ENCODE measurements around the gene GRAMD1A. TPM values are rescaled to one million over a fixed set of nuclear protein-coding genes. Genes with fewer than 3 reads are reported as not detected.

The GRAMD1A gene
- total and polyA plus RNA-seq, 9 of the 15 experiments (the other 6 are each of a cell fraction or from before 2014, with no cell fraction given): 1.4 to 63.8 (median 38.5) TPM

DNA sequence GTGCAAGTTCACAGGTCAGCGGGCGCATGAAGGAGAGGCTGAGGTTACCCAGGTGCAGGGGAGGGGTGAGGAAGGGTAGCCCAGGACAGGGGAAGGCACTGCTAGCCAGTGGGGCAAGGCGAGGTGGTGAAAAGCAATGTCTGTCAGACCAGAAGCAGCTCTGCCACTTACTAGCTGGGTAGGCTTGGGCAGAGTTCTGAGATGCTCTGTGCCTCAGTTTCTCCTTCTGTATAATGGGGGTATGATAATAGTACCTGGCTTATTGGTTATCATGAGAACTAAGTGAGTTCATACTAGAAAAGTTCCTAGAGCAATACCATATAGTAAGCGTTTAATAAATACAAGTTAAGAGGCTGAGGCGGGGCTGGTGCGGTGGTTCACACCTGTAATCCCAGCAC is 15.8 kb downstream of the GRAMD1A start:
- H3K4me1 ChIP-seq (replicated peaks in 1 of 2; ENCODE audit: control insufficient read depth in 2 of 2, insufficient read depth in 2 of 2, low read length in 2 of 2): peaks cover 0 to 22% of the 10 kb centered on the region in 2 experiments; a peak in 2 of 5 replicates
- no peaks in the 10 kb centered on the region for H3K9me3 ChIP-seq (replicated peaks; ENCODE audit: control insufficient read depth, insufficient read depth, low read depth, low read length)
- H3K9me1 ChIP-seq (ENCODE audit: control insufficient read depth, insufficient read depth, low read length): peaks cover 4% of the 10 kb centered on the region
- POLR2A ChIA-PET: interaction anchor here (0.6 to 3.9 kb wide), 2 partner anchors 10 to 11 kb away, joined by 4 to 18 read pairs; no protein-coding TSS in a partner anchor
- no peak for DNase-seq (ENCODE audit: extremely low read depth in 1 of 4, low spot score in 3 of 4)
- WGBS (ENCODE audit: insufficient coverage, low coverage, missing lambda C conversion rate): 89% methylated on average over 6 of the region's 6 CpGs
- H3K27ac ChIP-seq (ENCODE audit: extremely low read depth, low read depth, low read length): no peak overlapping the region
- H3K79me2 ChIP-seq (ENCODE audit: control insufficient read depth, insufficient read depth, low read length): no peaks in the 10 kb centered on the region
- FAIRE-seq: no peak
- no peak for ATAC-seq
- H3K4me3 ChIP-seq: no peak overlapping the region
- CTCF ChIA-PET (ENCODE audit: low intra/inter-chr PET ratio): no interaction called here
- intact Hi-C loops (cut with micrococcal nuclease): no loop called here
- H4K20me1 ChIP-seq (replicated peaks; ENCODE audit: control insufficient read depth, insufficient read depth, low read length): no peaks in the 10 kb centered on the region
- peaks cover 93% of the 10 kb centered on the region for H3K36me3 ChIP-seq (ENCODE audit: control insufficient read depth, insufficient read depth, low read length)
- no peak overlapping the region; a peak in 1 of 4 replicates for H3K9ac ChIP-seq (ENCODE audit: insufficient read depth in 1 of 2, low read depth in 2 of 2, low read length in 2 of 2)
- in situ Hi-C loops (cut with MboI): no loop called here
- no TSS peak for BruUV-seq (replicated peaks)
- H3K4me2 ChIP-seq (ENCODE audit: insufficient read depth, low read length): no peak overlapping the region
- H3K27me3 ChIP-seq (ENCODE audit: control insufficient read depth in 2 of 2, insufficient read depth in 2 of 2, low read length in 2 of 2): no peaks in the 10 kb centered on the region
- no peak for TF ChIP-seq TCF3 (CRISPR knock-in tag; IDR thresholded peaks at IDR 0.05)
- no peak for TF ChIP-seq RAD51 (IDR thresholded peaks at IDR 0.05; ENCODE audit: borderline replicate concordance, low read depth)
- no peak for TF ChIP-seq BRCA1 (IDR thresholded peaks at IDR 0.05)
- TF ChIP-seq BRCA1 (CRISPR knock-in tag; IDR thresholded peaks at IDR 0.05): 0 out of 2 replicates have a peak, but pooled peaks have one; percentile 10
- TF ChIP-seq HMGN3 (IDR thresholded peaks at IDR 0.05; ENCODE audit: borderline replicate concordance, extremely low read depth, insufficient read length, low read depth, low read length): no peak
- peak; percentile 52 for TF ChIP-seq RBM25 (IDR thresholded peaks at IDR 0.05; ENCODE audit: low read depth, low read length, severe bottlenecking)
- no peak overlapping the region for H2AFZ ChIP-seq (ENCODE audit: low read depth, low read length)

DNA sequence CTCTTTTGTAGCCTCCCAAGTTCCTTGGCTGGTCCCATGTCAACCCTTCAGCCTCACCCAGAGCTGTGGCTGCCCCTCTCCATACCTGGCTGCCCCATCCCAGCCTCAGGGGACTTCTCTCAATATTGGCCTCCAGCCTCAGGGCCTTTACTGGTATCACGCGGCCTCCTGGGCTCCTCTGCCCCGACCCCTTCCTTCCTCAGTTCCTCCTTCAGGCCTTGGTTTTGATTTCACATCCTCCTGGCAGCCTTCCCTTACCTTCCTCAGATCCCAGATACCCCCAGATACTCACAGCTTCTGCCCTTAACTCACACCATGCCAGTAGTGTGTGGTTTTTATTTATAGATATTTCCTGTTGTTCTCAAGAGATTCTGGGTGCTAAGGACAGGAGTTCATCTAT is 17.4 kb downstream of the GRAMD1A start:
- Histone ChIP-seq H4K20me1 (replicated peaks; ENCODE audit: control insufficient read depth, insufficient read depth, low read length) (no peaks in the 10 kb centered on the region), H3K27me3 (ENCODE audit: control insufficient read depth in 2 of 2, insufficient read depth in 2 of 2, low read length in 2 of 2) (no peaks in the 10 kb centered on the region), H3K4me3 (no peak overlapping the region), H3K4me1 (replicated peaks in 1 of 2; ENCODE audit: control insufficient read depth in 2 of 2, insufficient read depth in 2 of 2, low read length in 2 of 2) (peaks cover 0 to 18% of the 10 kb centered on the region in 2 experiments; a peak in 2 of 5 replicates), H3K4me2 (ENCODE audit: insufficient read depth, low read length) (no peak overlapping the region), H3K9me3 (replicated peaks; ENCODE audit: control insufficient read depth, insufficient read depth, low read depth, low read length) (no peaks in the 10 kb centered on the region), H3K27ac (ENCODE audit: extremely low read depth, low read depth, low read length) (no peak overlapping the region), H3K9me1 (ENCODE audit: control insufficient read depth, insufficient read depth, low read length) (peaks cover 4% of the 10 kb centered on the region), H3K9ac (ENCODE audit: insufficient read depth in 1 of 2, low read depth in 2 of 2, low read length in 2 of 2) (peak overlapping the region in 1 of 2 experiments; percentile 32; a peak in 1 of 4 replicates), H3K79me2 (ENCODE audit: control insufficient read depth, insufficient read depth, low read length) (no peaks in the 10 kb centered on the region), H3K36me3 (ENCODE audit: control insufficient read depth, insufficient read depth, low read length) (peaks cover 93% of the 10 kb centered on the region), H2AFZ (ENCODE audit: low read depth, low read length) (no peak overlapping the region)
- ChIA-PET CTCF (ENCODE audit: low intra/inter-chr PET ratio) (no interaction called here), POLR2A (interaction anchor here (3.9 kb wide), 1 partner anchor 9 kb away, joined by 18 read pairs; no protein-coding TSS in a partner anchor)
- ATAC-seq (no peak), DNase-seq (ENCODE audit: extremely low read depth in 1 of 4, low spot score in 3 of 4) (no peak), FAIRE-seq (no peak)
- TF ChIP-seq, protein P1, sequence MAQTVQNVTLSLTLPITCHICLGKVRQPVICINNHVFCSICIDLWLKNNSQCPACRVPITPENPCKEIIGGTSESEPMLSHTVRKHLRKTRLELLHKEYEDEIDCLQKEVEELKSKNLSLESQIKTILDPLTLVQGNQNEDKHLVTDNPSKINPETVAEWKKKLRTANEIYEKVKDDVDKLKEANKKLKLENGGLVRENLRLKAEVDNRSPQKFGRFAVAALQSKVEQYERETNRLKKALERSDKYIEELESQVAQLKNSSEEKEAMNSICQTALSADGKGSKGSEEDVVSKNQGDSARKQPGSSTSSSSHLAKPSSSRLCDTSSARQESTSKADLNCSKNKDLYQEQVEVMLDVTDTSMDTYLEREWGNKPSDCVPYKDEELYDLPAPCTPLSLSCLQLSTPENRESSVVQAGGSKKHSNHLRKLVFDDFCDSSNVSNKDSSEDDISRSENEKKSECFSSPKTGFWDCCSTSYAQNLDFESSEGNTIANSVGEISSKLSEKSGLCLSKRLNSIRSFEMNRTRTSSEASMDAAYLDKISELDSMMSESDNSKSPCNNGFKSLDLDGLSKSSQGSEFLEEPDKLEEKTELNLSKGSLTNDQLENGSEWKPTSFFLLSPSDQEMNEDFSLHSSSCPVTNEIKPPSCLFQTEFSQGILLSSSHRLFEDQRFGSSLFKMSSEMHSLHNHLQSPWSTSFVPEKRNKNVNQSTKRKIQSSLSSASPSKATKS (CRISPR knock-in tag; IDR thresholded peaks at IDR 0.05): no peak
- TF ChIP-seq, protein P2, sequence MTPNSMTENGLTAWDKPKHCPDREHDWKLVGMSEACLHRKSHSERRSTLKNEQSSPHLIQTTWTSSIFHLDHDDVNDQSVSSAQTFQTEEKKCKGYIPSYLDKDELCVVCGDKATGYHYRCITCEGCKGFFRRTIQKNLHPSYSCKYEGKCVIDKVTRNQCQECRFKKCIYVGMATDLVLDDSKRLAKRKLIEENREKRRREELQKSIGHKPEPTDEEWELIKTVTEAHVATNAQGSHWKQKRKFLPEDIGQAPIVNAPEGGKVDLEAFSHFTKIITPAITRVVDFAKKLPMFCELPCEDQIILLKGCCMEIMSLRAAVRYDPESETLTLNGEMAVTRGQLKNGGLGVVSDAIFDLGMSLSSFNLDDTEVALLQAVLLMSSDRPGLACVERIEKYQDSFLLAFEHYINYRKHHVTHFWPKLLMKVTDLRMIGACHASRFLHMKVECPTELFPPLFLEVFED (CRISPR knock-in tag; conservative IDR thresholded peaks at IDR 0.05): no peak
- TF ChIP-seq KLF10 (CRISPR knock-in tag; IDR thresholded peaks at IDR 0.05) (no peak), RB1 (IDR thresholded peaks at IDR 0.05; ENCODE audit: low read depth) (no peak)
- in situ Hi-C loops (cut with MboI): no loop called here
- intact Hi-C loops (cut with micrococcal nuclease): no loop called here
- 79% methylated on average over 3 of the region's 3 CpGs for WGBS (ENCODE audit: insufficient coverage, low coverage, missing lambda C conversion rate)
- BruUV-seq (replicated peaks): no TSS peak
